H1 (cell line): Measurements from ENCODE around the gene ZDHHC8. TPM values are rescaled to one million over a fixed set of nuclear protein-coding genes. Genes with fewer than 3 reads are reported as not detected.

Experiments
- CTCF ChIA-PET: fragments of 300-600 bp; sonication (Branson Sonifier 250); formaldehyde crosslinking; loops from one replicate; lab custom pipeline; 2021; ENCODE audit not compliant: partially characterized antibody; lab: Charles Lee
- POLR2A ChIA-PET: fragments of 300-600 bp; sonication (Branson Sonifier 250); formaldehyde crosslinking; loops from one replicate; lab custom pipeline; 2021; ENCODE audit warnings: inconsistent platforms; ENCODE audit not compliant: partially characterized antibody; lab: Charles Lee
- DNase-seq, 2 experiments: peaks; one replicate each; pipeline versions ENCODE4 v3.0.0 to v3.0.0-alpha.2; 2010 to 2022; ENCODE audit warnings: low spot score in 2 of 2, low read depth in 1 of 2, mixed read lengths in 1 of 2
- FAIRE-seq: peaks from 2 replicates; lab custom pipeline; 2011; peaks lifted over from hg19 to GRCh38; lab: Jason Lieb, UNC
- H2AFZ ChIP-seq: 2 replicates; pipeline ENCODE4 v1.8.1; 2012; ENCODE audit warnings: low read length, inconsistent platforms
- H2AK5ac ChIP-seq: 2 replicates; pipeline ENCODE4 v1.6.1; 2013; ENCODE audit warnings: low read depth, low read length
- H2BK120ac ChIP-seq: replicated peaks from 2 replicates; pipeline ENCODE3; 2013; ENCODE audit warnings: low read depth, low read length, inconsistent platforms
- H2BK12ac ChIP-seq: 2 replicates; pipeline ENCODE4 v1.6.1; 2013; ENCODE audit warnings: low read depth, low read length
- H2BK15ac ChIP-seq: 2 replicates; pipeline ENCODE4 v1.6.1; 2013; ENCODE audit warnings: low read length
- H2BK20ac ChIP-seq: 2 replicates; pipeline ENCODE4 v1.6.1; 2013; ENCODE audit warnings: low read length
- H2BK5ac ChIP-seq: 2 replicates; pipeline ENCODE4 v1.6.1; 2013; ENCODE audit warnings: low read depth, low read length
- H3K14ac ChIP-seq: 2 replicates; pipeline ENCODE4 v1.6.1; 2013; ENCODE audit warnings: inconsistent platforms; ENCODE audit not compliant: insufficient read length
- H3K18ac ChIP-seq: 2 replicates; pipeline ENCODE4 v1.6.1; 2013; ENCODE audit warnings: low read length; ENCODE audit errors: extremely low read depth
- H3K23ac ChIP-seq: 2 replicates; pipeline ENCODE4 v1.6.1; 2013; ENCODE audit warnings: inconsistent platforms; ENCODE audit not compliant: insufficient read length
- H3K23me2 ChIP-seq: 2 replicates; pipeline ENCODE4 v1.6.1; 2013; ENCODE audit warnings: low read depth, low read length
- H3K27ac ChIP-seq: 2 replicates; pipeline ENCODE4 v1.6.1; 2011; ENCODE audit warnings: low read depth, low read length, inconsistent platforms
- H3K27me3 ChIP-seq, 4 experiments: replicated peaks in 1 of 4; 1 replicate in 1 of 4; 2 replicates in 3 of 4; pipeline versions ENCODE4 v1.6.1 to v1.8.1; 2011 to 2013; ENCODE audit warnings: low read length in 3 of 4, mild to moderate bottlenecking in 3 of 4, inconsistent platforms in 2 of 4, mixed read lengths in 2 of 4, moderate library complexity in 1 of 4; ENCODE audit not compliant: control insufficient read depth in 3 of 4, insufficient read depth in 3 of 4; ENCODE audit errors: extremely low read depth in 1 of 4
- H3K36me3 ChIP-seq, 4 experiments: 2 replicates each; pipeline versions ENCODE4 v1.6.1 to v1.8.1; 2011 to 2013; ENCODE audit warnings: mild to moderate bottlenecking in 4 of 4, low read length in 3 of 4, moderate library complexity in 2 of 4, control low read depth in 1 of 4, inconsistent platforms in 1 of 4; ENCODE audit not compliant: insufficient read depth in 4 of 4, control insufficient read depth in 2 of 4
- H3K4ac ChIP-seq: replicated peaks from 2 replicates; pipeline ENCODE3; 2013; ENCODE audit warnings: low read length, low read depth, mixed read lengths, inconsistent platforms; ENCODE audit not compliant: insufficient read length
- H3K4me1 ChIP-seq, 4 experiments: replicated peaks in 1 of 4; 1 replicate in 1 of 4; 2 replicates in 3 of 4; pipeline versions ENCODE4 v1.6.1 to v1.8.1; 2011 to 2013; ENCODE audit warnings: low read length in 3 of 4, inconsistent platforms in 2 of 4, mixed read lengths in 1 of 4; ENCODE audit not compliant: insufficient read depth in 4 of 4, control insufficient read depth in 3 of 4
- H3K4me2 ChIP-seq, 2 experiments: 2 replicates each; pipeline versions ENCODE4 v1.6.1 to v1.8.1; 2011 to 2013; ENCODE audit warnings: low read depth in 2 of 2, low read length in 2 of 2, control low read depth in 1 of 2, inconsistent platforms in 1 of 2, mild to moderate bottlenecking in 1 of 2; ENCODE audit not compliant: insufficient read depth in 1 of 2
- H3K4me3 ChIP-seq, 4 experiments: fragments of 200-600, 300-600 bp in 1 of 4; sonication (generic), shearing (Covaris generic), sonication (Bioruptor Twin) in 1 of 4; 2 replicates each; pipeline versions ENCODE4 v1.5.1 to v1.8.1; 2011 to 2016; ENCODE audit warnings: low read length in 4 of 4, low read depth in 3 of 4, control low read depth in 2 of 4, inconsistent platforms in 2 of 4, mild to moderate bottlenecking in 2 of 4, mixed read lengths in 1 of 4, moderate library complexity in 1 of 4; ENCODE audit not compliant: insufficient read depth in 2 of 4; ENCODE audit errors: extremely low read depth in 1 of 4
- H3K56ac ChIP-seq: replicated peaks from 2 replicates; pipeline ENCODE3; 2013; ENCODE audit warnings: low read depth, mild to moderate bottlenecking, mixed read lengths, low read length, inconsistent platforms; ENCODE audit not compliant: insufficient read length
- H3K79me1 ChIP-seq: 2 replicates; pipeline ENCODE4 v1.6.1; 2013; ENCODE audit warnings: low read depth, low read length, control low read depth
- H3K79me2 ChIP-seq, 2 experiments: 2 replicates each; pipeline versions ENCODE4 v1.6.1 to v1.8.1; 2012 to 2013; ENCODE audit warnings: low read length in 2 of 2, mild to moderate bottlenecking in 2 of 2, inconsistent platforms in 1 of 2; ENCODE audit not compliant: insufficient read depth in 2 of 2, control insufficient read depth in 1 of 2
- H3K9ac ChIP-seq, 4 experiments: replicated peaks in 1 of 4; 1 replicate in 1 of 4; 2 replicates in 3 of 4; pipeline versions ENCODE4 v1.6.1 to v1.8.1; 2011 to 2013; ENCODE audit warnings: low read depth in 3 of 4, low read length in 3 of 4, control low read depth in 2 of 4, mild to moderate bottlenecking in 2 of 4, moderate library complexity in 2 of 4, inconsistent platforms in 1 of 4; ENCODE audit errors: extremely low read depth in 1 of 4
- H3K9me3 ChIP-seq, 2 experiments: 2 replicates each; pipeline versions ENCODE4 v1.6.1 to v1.8.1; 2012 to 2013; ENCODE audit warnings: mild to moderate bottlenecking in 2 of 2, moderate library complexity in 2 of 2, control low read depth in 1 of 2, inconsistent platforms in 1 of 2, low read depth in 1 of 2, low read length in 1 of 2, mixed read lengths in 1 of 2; ENCODE audit not compliant: insufficient read depth in 2 of 2
- H4K20me1 ChIP-seq, 2 experiments: replicated peaks in 1 of 2; 2 replicates each; pipeline versions ENCODE3 to v1.8.1; 2011 to 2013; ENCODE audit warnings: inconsistent platforms in 2 of 2, low read length in 2 of 2, mild to moderate bottlenecking in 1 of 2; ENCODE audit not compliant: insufficient read depth in 2 of 2, control insufficient read depth in 1 of 2
- H4K5ac ChIP-seq: 2 replicates; pipeline ENCODE4 v1.6.1; 2013; ENCODE audit warnings: low read length, low read depth, mixed read lengths, inconsistent platforms; ENCODE audit not compliant: insufficient read length
- H4K8ac ChIP-seq: 2 replicates; pipeline ENCODE4 v1.8.0; 2013; ENCODE audit warnings: mild to moderate bottlenecking, moderate library complexity, low read length, inconsistent platforms; ENCODE audit not compliant: insufficient read depth; ENCODE audit errors: extremely low read depth
- H4K91ac ChIP-seq: replicated peaks from 2 replicates; pipeline ENCODE3; 2013; ENCODE audit warnings: low read length, mixed read lengths, inconsistent platforms; ENCODE audit not compliant: insufficient read length
- BCL11A ChIP-seq, 2 experiments: IDR thresholded peaks; one replicate each; pipeline ENCODE4 v1.6.1; 2011; ENCODE audit warnings: low read depth in 2 of 2, low read length in 2 of 2, mild to moderate bottlenecking in 2 of 2
- EGR1 ChIP-seq: IDR thresholded peaks from 2 replicates; pipeline ENCODE4 v1.6.1; 2011; ENCODE audit warnings: low read depth, low read length, borderline replicate concordance
- FOSL1 ChIP-seq: IDR thresholded peaks from 2 replicates; pipeline ENCODE4 v1.6.1; 2011; ENCODE audit warnings: mild to moderate bottlenecking, low read depth, low read length, moderate library complexity; ENCODE audit not compliant: insufficient read depth
- POLR2A ChIP-seq, 2 experiments: IDR thresholded peaks; 1 replicate in 1 of 2; 2 replicates in 1 of 2; pipeline ENCODE4 v1.6.1; 2011; ENCODE audit warnings: low read depth in 2 of 2, low read length in 2 of 2, mild to moderate bottlenecking in 2 of 2; ENCODE audit errors: control extremely low read depth in 1 of 2
- POLR2AphosphoS5 ChIP-seq: IDR thresholded peaks from 2 replicates; pipeline ENCODE4 v1.6.1; 2011; ENCODE audit warnings: low read depth, low read length
- RBBP5 ChIP-seq: IDR thresholded peaks from 2 replicates; pipeline ENCODE4 v1.7.1; 2012; ENCODE audit warnings: low read depth, mild to moderate bottlenecking, inconsistent platforms, low read length, moderate library complexity, borderline replicate concordance
- TAF7 ChIP-seq: optimal IDR thresholded peaks from 2 replicates; pipeline ENCODE3; 2011; ENCODE audit warnings: low read depth, mild to moderate bottlenecking, inconsistent platforms, low read length, moderate library complexity, borderline replicate concordance
- WGBS, 2 experiments: shearing (Covaris generic) in 1 of 2; methylation state at CpG; one replicate each; pipeline versions ENCODE4 v1.1.6 to v1.1.7; 2013 to 2015; ENCODE audit warnings: low lambda C conversion rate in 2 of 2, mixed read lengths in 2 of 2, inconsistent platforms in 1 of 2, low coverage in 1 of 2, missing lambda C conversion rate in 1 of 2; ENCODE audit not compliant: insufficient replicate concordance in 2 of 2, insufficient coverage in 1 of 2, insufficient read length in 1 of 2; ENCODE audit errors: extremely low coverage in 1 of 2, missing lambda C conversion rate in 1 of 2; 5-methylcytosine and 5-hydroxymethylcytosine counted together
- polyA plus RNA-seq, 7 experiments: library from polyadenylated mRNA; depleted of rRNA in 3 of 7; stranded (reverse) in 5 of 7; unstranded in 2 of 7; fragments of >200 nt in 5 of 7; fragments of 200-250 nt in 2 of 7; gene quantifications; 1 replicate in 5 of 7; 2 replicates in 1 of 7; 4 replicates in 1 of 7; pipeline versions ENCODE4 v1.2.1 to v1.2.3, GENCODE V29; 2011 to 2013; ENCODE audit warnings: missing spikeins in 2 of 7, mixed read lengths in 2 of 7
- total RNA-seq: library from RNA; stranded (reverse); fragmentation: NEBNext Ultra II Directional; extraction: Animal tissue kit (Norgen Biotek cat#: 25700); gene quantifications from 2 replicates; pipeline ENCODE4 v1.2.1, GENCODE V29; 2021
- TF ChIP-seq, protein P1 (sequence below): IDR thresholded peaks from 2 replicates; pipeline ENCODE4 v1.6.1; 2011; ENCODE audit warnings: low read length, improper control_type of control experiment

ZDHHC8 gene
- total and polyA plus RNA-seq, 2 of the 8 experiments (the other 6 are each of a cell fraction or from before 2014, with no cell fraction given): 18.6 to 65.6 TPM

DNA sequence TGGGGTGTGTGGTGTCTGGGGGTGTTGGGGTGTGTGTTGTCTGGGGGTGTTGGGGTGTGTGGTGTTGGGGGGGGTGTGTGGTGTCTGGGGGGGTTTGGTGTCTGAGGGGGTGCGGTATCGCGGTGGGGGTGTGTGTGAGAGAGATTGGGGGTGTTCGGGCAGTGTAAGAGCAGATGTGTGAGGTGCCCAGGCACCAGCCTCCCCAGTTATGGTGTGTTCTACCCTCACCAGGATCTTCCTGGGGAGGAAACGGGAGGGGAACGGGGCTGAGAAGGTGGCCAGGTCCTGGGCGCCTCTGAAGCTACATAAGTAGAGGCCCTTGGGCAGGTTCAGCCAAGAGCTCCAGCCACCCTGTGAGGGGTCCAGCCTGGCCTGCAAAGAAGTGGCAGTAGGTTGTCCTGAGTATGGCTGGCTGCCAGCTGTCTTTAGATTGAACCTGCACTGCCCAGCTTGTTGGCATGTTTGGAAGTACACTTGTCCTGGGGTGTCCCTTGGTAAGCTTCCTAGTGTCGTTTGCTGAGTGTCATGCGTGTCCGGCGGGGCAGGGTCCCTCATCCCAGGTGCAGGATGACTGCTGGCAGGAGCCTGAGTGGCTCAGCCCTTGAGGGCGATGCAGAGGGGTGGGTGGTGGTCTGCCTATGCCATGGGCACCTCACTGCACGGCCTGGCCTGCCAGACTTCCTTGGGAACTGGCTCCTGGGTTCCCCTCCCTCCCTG lies 8.1 kb upstream of the ZDHHC8 start:
- H4K5ac ChIP-seq: no peak overlapping the region
- H2AK5ac ChIP-seq: no peak overlapping the region
- no peak for TF ChIP-seq BCL11A (IDR thresholded peaks at IDR 0.05; ENCODE audit: low read depth in 2 of 2, low read length in 2 of 2)
- TF ChIP-seq FOSL1: no peak
- TF ChIP-seq RBBP5: no peak
- TF ChIP-seq, protein P1, sequence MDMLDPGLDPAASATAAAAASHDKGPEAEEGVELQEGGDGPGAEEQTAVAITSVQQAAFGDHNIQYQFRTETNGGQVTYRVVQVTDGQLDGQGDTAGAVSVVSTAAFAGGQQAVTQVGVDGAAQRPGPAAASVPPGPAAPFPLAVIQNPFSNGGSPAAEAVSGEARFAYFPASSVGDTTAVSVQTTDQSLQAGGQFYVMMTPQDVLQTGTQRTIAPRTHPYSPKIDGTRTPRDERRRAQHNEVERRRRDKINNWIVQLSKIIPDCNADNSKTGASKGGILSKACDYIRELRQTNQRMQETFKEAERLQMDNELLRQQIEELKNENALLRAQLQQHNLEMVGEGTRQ: no peak
- TF ChIP-seq EGR1: no peak
- TF ChIP-seq POLR2AphosphoS5: peak; percentile 51
- peak; percentile 37 to 43 for TF ChIP-seq POLR2A (IDR thresholded peaks at IDR 0.05; ENCODE audit: control extremely low read depth in 1 of 2, low read depth in 2 of 2, low read length in 2 of 2)
- no peak for TF ChIP-seq TAF7
- H3K23ac ChIP-seq: no peak overlapping the region
- no peak overlapping the region for H3K9ac ChIP-seq
- no peaks in the 10 kb centered on the region for H3K27me3 ChIP-seq
- no peak overlapping the region for H3K4me2 ChIP-seq
- no peak for FAIRE-seq
- 95% methylated on average over 8 of the region's 13 CpGs; no CpG with 5 or more reads in 1 of the 2 experiments for WGBS, 2 experiments
- no peak overlapping the region for H3K27ac ChIP-seq
- H3K79me2 ChIP-seq: peaks cover 39 to 60% of the 10 kb centered on the region in 2 experiments
- H3K4me1 ChIP-seq: peaks cover 0 to 13% (median 5%) of the 10 kb centered on the region in 4 experiments; a peak in 5 of 7 replicates
- H3K36me3 ChIP-seq: peaks cover 54 to 84% (median 68%) of the 10 kb centered on the region in 4 experiments
- H3K4me3 ChIP-seq: no peak overlapping the region
- no peak overlapping the region for H2BK15ac ChIP-seq
- POLR2A ChIA-PET: interaction anchor here (0.8 to 8.3 kb wide), 10 partner anchors 5 to 138 kb away, joined by 3 to 223 read pairs (median 4); partner anchors contain the start of genes RANBP1 and TRMT2A
- H3K79me1 ChIP-seq: peaks cover 8% of the 10 kb centered on the region; the same call in 1 of the 2 replicates
- no peak overlapping the region for H2AFZ ChIP-seq
- H3K9me3 ChIP-seq: no peaks in the 10 kb centered on the region
- H3K4ac ChIP-seq: no peak overlapping the region
- no peak overlapping the region for H2BK20ac ChIP-seq
- CTCF ChIA-PET: interaction anchor here (1.9 kb wide), 1 partner anchor 110 kb away, joined by 5 read pairs; no protein-coding TSS in a partner anchor
- DNase-seq: no peak
- H2BK5ac ChIP-seq: no peak overlapping the region; the same call in 1 of the 2 replicates
- H3K56ac ChIP-seq: no peak overlapping the region
- no peak overlapping the region for H3K18ac ChIP-seq
- no peak overlapping the region for H3K14ac ChIP-seq
- H2BK120ac ChIP-seq: no peak overlapping the region
- H4K91ac ChIP-seq: no peak overlapping the region
- peaks cover 41 to 51% of the 10 kb centered on the region in 2 experiments for H4K20me1 ChIP-seq
- H2BK12ac ChIP-seq: no peak overlapping the region
- H3K23me2 ChIP-seq: peaks cover 7% of the 10 kb centered on the region; the same call in 1 of the 2 replicates
- peak overlapping the region; percentile 64 for H4K8ac ChIP-seq
